K562 (cell line): ENCODE results near the gene DBNL. TPM values are rescaled to one million over a fixed set of nuclear protein-coding genes. Genes with fewer than 3 reads are reported as not detected.
A peak's percentile ranks its signal among the peaks of the same experiment; 100 is the strongest.

Source experiments
- ATAC-seq: fragments of 200-7000 bp; cut with Tn5 transposase; 3 replicates; pipeline ENCODE4 v1.9.1; 2020; ENCODE audit warnings: moderate library complexity
- BruUV-seq: library from RNA; stranded (reverse); fragments of 400-500 nt; replicated peaks from 2 replicates; lab custom pipeline; 2021; lab: Mats Ljungman, UMichigan
- CTCF ChIA-PET: fragments of 300-600 bp; formaldehyde crosslinking; extraction: SDS; loops from one replicate; lab custom pipeline; 2021; ENCODE audit warnings: low intra/inter-chr PET ratio; lab: Yijun Ruan, JAX
- POLR2A ChIA-PET: fragments of 300-600, 350-650 bp; sonication (Branson Sonifier 250); formaldehyde crosslinking; extraction: SDS; loops from one replicate; lab custom pipeline; 2021; ENCODE audit warnings: antibody characterized with exemption, inconsistent platforms; lab: Yijun Ruan, JAX
- DNase-seq, 4 experiments: peaks; one replicate each; pipeline versions ENCODE4 v3.0.0 to v3.0.0-alpha.2; 2011 to 2018; ENCODE audit warnings: low spot score in 3 of 4, mixed read lengths in 3 of 4; ENCODE audit errors: extremely low read depth in 1 of 4
- FAIRE-seq: peaks from 2 replicates; lab custom pipeline; 2011; peaks lifted over from hg19 to GRCh38; lab: Jason Lieb, UNC
- H2AFZ ChIP-seq: 2 replicates; pipeline ENCODE4 v1.6.0; 2011; ENCODE audit warnings: low read depth, low read length, control low read depth, inconsistent platforms
- H3K27ac ChIP-seq: fragments of 200-600 bp; 3 replicates; pipeline ENCODE4 v1.8.0; 2011; ENCODE audit warnings: low read depth, mild to moderate bottlenecking, control low read depth, inconsistent platforms, low read length, moderate library complexity, mixed read lengths; ENCODE audit errors: extremely low read depth
- H3K27me3 ChIP-seq, 2 experiments: fragments of 300-600 bp in 1 of 2; 2 replicates in 1 of 2; 3 replicates in 1 of 2; pipeline versions ENCODE4 v1.6.0 to v1.8.0; 2011; ENCODE audit warnings: inconsistent platforms in 2 of 2, low read length in 2 of 2, mild to moderate bottlenecking in 1 of 2, mixed read lengths in 1 of 2, moderate library complexity in 1 of 2; ENCODE audit not compliant: control insufficient read depth in 2 of 2, insufficient read depth in 2 of 2
- H3K36me3 ChIP-seq: fragments of 300-600 bp; 3 replicates; pipeline ENCODE4 v1.8.0; 2011; ENCODE audit warnings: mild to moderate bottlenecking, low read length, inconsistent platforms; ENCODE audit not compliant: control insufficient read depth, insufficient read depth
- H3K4me1 ChIP-seq, 2 experiments: fragments of 200-600 bp in 1 of 2; replicated peaks in 1 of 2; 2 replicates in 1 of 2; 3 replicates in 1 of 2; pipeline versions ENCODE4 v1.5.1 to v1.8.0; 2011; ENCODE audit warnings: inconsistent platforms in 2 of 2, low read length in 2 of 2, mild to moderate bottlenecking in 1 of 2, mixed read lengths in 1 of 2, moderate library complexity in 1 of 2; ENCODE audit not compliant: control insufficient read depth in 2 of 2, insufficient read depth in 2 of 2
- H3K4me2 ChIP-seq: 2 replicates; pipeline ENCODE4 v1.6.1; 2011; ENCODE audit warnings: low read length, control low read depth, inconsistent platforms, mixed read lengths; ENCODE audit not compliant: insufficient read depth
- H3K4me3 ChIP-seq: fragments of 200-600 bp; sonication (generic), shearing (Covaris generic); 2 replicates; pipeline ENCODE4 v1.5.1; 2016; ENCODE audit warnings: control low read depth, inconsistent platforms
- H3K79me2 ChIP-seq: fragments of 200-600 bp; 3 replicates; pipeline ENCODE4 v1.8.0; 2011; ENCODE audit warnings: low read length, inconsistent platforms; ENCODE audit not compliant: control insufficient read depth, insufficient read depth
- H3K9ac ChIP-seq, 2 experiments: 2 replicates each; pipeline versions ENCODE4 v1.6.0 to v1.6.1; 2011; ENCODE audit warnings: low read depth in 2 of 2, low read length in 2 of 2, control low read depth in 1 of 2, inconsistent platforms in 1 of 2, mild to moderate bottlenecking in 1 of 2, mixed read lengths in 1 of 2; ENCODE audit not compliant: insufficient read depth in 1 of 2
- H3K9me1 ChIP-seq: one replicate; pipeline ENCODE4 v1.6.0; 2011; ENCODE audit warnings: inconsistent platforms, mild to moderate bottlenecking, low read length, moderate library complexity; ENCODE audit not compliant: control insufficient read depth, insufficient read depth
- H3K9me3 ChIP-seq: replicated peaks from 2 replicates; pipeline ENCODE4 v1.5.1; 2011; ENCODE audit warnings: low read depth, low read length, inconsistent platforms; ENCODE audit not compliant: control insufficient read depth, insufficient read depth
- H4K20me1 ChIP-seq: replicated peaks from 2 replicates; pipeline ENCODE4 v1.6.1; 2011; ENCODE audit warnings: low read length, inconsistent platforms, mixed read lengths; ENCODE audit not compliant: control insufficient read depth, insufficient read depth
- EP300 ChIP-seq: IDR thresholded peaks from 2 replicates; pipeline ENCODE4 v1.6.1; 2012; ENCODE audit warnings: low read length, improper control_type of control experiment
- SPI1 ChIP-seq: IDR thresholded peaks from 2 replicates; pipeline ENCODE4 v1.6.1; 2011; ENCODE audit warnings: low read depth, low read length, control low read depth, borderline replicate concordance
- WGBS: fragments of 100-300 bp; shearing (Covaris generic); methylation state at CpG from one replicate; pipeline ENCODE4 v1.1.6; 2016; ENCODE audit warnings: low coverage, mixed read lengths; ENCODE audit not compliant: insufficient coverage; ENCODE audit errors: missing lambda C conversion rate; 5-methylcytosine and 5-hydroxymethylcytosine counted together
- in situ Hi-C: fragments of 300-500 bp; cut with MboI; formaldehyde crosslinking; loops from 4 replicates; pipeline ENCODE4 v1.15.0; 2018; ENCODE audit warnings: inconsistent platforms, mixed read lengths
- intact Hi-C: fragments of 100-400 bp; cut with micrococcal nuclease; formaldehyde crosslinking; loops from 2 replicates; pipeline ENCODE4 v1.14.2; 2022
- polyA plus RNA-seq, 8 experiments: library from polyadenylated mRNA; depleted of rRNA in 4 of 8; stranded (reverse) in 5 of 8; unstranded in 3 of 8; fragments of >200 nt; fragmentation: Nextera tagmentation in 2 of 8; fragmentation: Illumina TruSeq in 1 of 8; extraction: Ambion mirVana in 2 of 8; extraction: Trizol in 1 of 8; gene quantifications; 2 replicates each; pipeline versions ENCODE4 v1.2.1 to v1.2.3, GENCODE V29; 2011 to 2014; ENCODE audit warnings: inconsistent platforms in 1 of 8, missing spikeins in 1 of 8
- total RNA-seq, 7 experiments: library from RNA; depleted of rRNA in 6 of 7; stranded (reverse); fragments of >200 nt in 6 of 7; fragmentation: Illumina TruSeq in 2 of 7; extraction: Trizol in 2 of 7; gene quantifications; 2 replicates each; pipeline versions ENCODE4 v1.2.1 to v1.2.3, GENCODE V29; 2011 to 2021; ENCODE audit warnings: low replicate concordance in 1 of 7
- TF ChIP-seq, protein P1 (sequence below): IDR thresholded peaks from 2 replicates; pipeline ENCODE4 v1.6.1; 2014; ENCODE audit warnings: antibody characterized with exemption
- TF ChIP-seq, protein P2 (sequence below): fragments of 200-800 bp; sonication (Bioruptor generic); IDR thresholded peaks from 2 replicates; pipeline ENCODE4 v1.6.1; 2017; ENCODE audit warnings: missing genetic modification characterization, missing compliant biosample characterization

DBNL gene
- total and polyA plus RNA-seq, 9 of the 15 experiments (the other 6 are each of a cell fraction or from before 2014, with no cell fraction given): 1.9 to 65.1 (median 38.9) TPM

DNA sequence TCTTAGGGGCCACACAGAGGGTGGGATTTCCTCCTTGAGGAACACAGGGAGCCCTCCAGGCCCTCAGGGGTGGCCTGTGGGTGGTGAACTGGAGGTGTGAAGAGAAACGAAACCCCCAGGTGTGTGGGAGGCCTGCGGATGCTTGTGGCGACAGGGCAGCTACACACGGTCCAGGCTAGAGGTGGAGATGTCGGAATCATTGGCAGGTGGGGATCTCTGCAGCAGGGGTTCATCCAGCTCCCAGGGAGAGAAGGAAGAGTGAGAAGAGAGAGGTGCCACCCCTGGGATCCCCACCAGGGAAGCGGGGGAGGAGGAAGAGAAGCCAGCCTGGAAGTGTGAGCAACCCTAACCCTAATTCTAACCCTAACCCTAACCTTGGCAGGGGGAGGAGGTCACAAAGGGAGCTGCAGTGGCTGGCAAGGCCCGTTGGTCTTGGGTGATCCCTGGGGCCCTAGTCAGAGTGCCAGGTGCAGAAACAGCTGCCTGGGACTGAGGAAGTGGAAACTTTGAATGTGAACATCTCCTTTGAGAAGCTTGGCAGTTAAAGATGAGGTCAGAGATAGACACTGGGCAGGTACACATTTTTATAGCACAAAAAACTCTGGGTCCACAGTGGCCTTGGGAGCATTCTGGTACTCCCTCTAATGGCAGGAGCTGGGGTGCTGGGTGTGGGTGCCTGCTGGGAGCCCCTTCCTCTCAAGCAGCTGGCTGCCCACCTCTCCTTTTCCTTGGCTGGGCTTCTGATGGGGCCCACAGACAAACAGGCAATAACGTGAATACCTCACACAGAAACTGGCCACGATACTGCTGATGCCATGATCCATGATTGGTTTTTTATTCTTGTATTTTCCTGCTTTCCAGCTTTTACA lies 52.8 kb downstream of the DBNL start:
- Histone ChIP-seq H3K9ac (peak overlapping the region in 1 of 2 experiments; percentile 55; a peak in 1 of 4 replicates), H3K36me3 (no peaks in the 10 kb centered on the region), H3K4me3 (no peak overlapping the region), H3K27ac (no peak overlapping the region), H3K27me3 (peaks cover 0 to 5% of the 10 kb centered on the region in 2 experiments; a peak in 1 of 5 replicates), H3K9me1 (no peaks in the 10 kb centered on the region), H2AFZ (no peak overlapping the region), H3K79me2 (no peaks in the 10 kb centered on the region), H4K20me1 (no peaks in the 10 kb centered on the region), H3K9me3 (no peaks in the 10 kb centered on the region), H3K4me2 (no peak overlapping the region), H3K4me1 (peaks cover 0 to 11% of the 10 kb centered on the region in 2 experiments; a peak in 4 of 5 replicates)
- ChIA-PET POLR2A (interaction anchor here (0.7 to 3.2 kb wide), 2 partner anchors 17 to 25 kb away, joined by 5 to 13 read pairs; no protein-coding TSS in a partner anchor), CTCF (no interaction called here)
- in situ Hi-C loops (no loop called here), intact Hi-C loops (no loop called here)
- no TSS peak for BruUV-seq
- DNase-seq (no peak), FAIRE-seq (no peak), ATAC-seq (no peak)
- no peak for TF ChIP-seq EP300
- TF ChIP-seq, protein P1, sequence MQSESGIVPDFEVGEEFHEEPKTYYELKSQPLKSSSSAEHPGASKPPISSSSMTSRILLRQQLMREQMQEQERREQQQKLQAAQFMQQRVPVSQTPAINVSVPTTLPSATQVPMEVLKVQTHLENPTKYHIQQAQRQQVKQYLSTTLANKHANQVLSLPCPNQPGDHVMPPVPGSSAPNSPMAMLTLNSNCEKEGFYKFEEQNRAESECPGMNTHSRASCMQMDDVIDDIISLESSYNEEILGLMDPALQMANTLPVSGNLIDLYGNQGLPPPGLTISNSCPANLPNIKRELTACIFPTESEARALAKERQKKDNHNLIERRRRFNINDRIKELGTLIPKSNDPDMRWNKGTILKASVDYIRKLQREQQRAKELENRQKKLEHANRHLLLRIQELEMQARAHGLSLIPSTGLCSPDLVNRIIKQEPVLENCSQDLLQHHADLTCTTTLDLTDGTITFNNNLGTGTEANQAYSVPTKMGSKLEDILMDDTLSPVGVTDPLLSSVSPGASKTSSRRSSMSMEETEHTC: no peak
- peak; percentile 29; the same call in 1 of the 2 replicates for TF ChIP-seq SPI1
- TF ChIP-seq, protein P2, sequence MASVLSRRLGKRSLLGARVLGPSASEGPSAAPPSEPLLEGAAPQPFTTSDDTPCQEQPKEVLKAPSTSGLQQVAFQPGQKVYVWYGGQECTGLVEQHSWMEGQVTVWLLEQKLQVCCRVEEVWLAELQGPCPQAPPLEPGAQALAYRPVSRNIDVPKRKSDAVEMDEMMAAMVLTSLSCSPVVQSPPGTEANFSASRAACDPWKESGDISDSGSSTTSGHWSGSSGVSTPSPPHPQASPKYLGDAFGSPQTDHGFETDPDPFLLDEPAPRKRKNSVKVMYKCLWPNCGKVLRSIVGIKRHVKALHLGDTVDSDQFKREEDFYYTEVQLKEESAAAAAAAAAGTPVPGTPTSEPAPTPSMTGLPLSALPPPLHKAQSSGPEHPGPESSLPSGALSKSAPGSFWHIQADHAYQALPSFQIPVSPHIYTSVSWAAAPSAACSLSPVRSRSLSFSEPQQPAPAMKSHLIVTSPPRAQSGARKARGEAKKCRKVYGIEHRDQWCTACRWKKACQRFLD: no peak
- WGBS: 56% methylated on average over 8 of the region's 9 CpGs
